Measurements from ENCODE around the gene ZNF311.
A peak's percentile ranks its signal among the peaks of the same experiment; 100 is the strongest.

Gene ZNF311

GRCh38 chr6:29005183-29005885, at the start of gene ZNF311:
TSS of gene ZNF311 (minus strand) at chr6:29005315. CDS start at chr6:29003954, 1,361 bp downstream.
- peak; percentile 65 for DNase-seq

- no peak for DNase-seq
Measured at GRCh38 chr6:29051680-29052079, 46.6 kb upstream of the ZNF311 start.

- DNase-seq, result no peak
Measured at GRCh38 chr6:29045075-29045474, 40.0 kb upstream of the ZNF311 start, which contains the start of gene OR2W1. TSS of gene OR2W1 (minus strand) at chr6:29045175. CDS start at chr6:29045175, 0 bp downstream.

- DNase-seq, result no peak
Measured at GRCh38 chr6:29035951-29036350, 30.8 kb upstream of the ZNF311 start.

GRCh38 chr6:29028821-29029220, 23.7 kb upstream of the ZNF311 start:
- DNase-seq, result no peak

- DNase-seq, result no peak
Measured at GRCh38 chr6:29025927-29026585, 20.9 kb upstream of the ZNF311 start.

GRCh38 chr6:29021434-29021833, 16.3 kb upstream of the ZNF311 start:
- DNase-seq, result no peak

- no peak for DNase-seq
Measured at GRCh38 chr6:29019629-29020028, 14.5 kb upstream of the ZNF311 start.

- no peak for DNase-seq
Measured at GRCh38 chr6:29017428-29017802, 12.3 kb upstream of the ZNF311 start.

- peak; percentile 76 for DNase-seq
Measured at GRCh38 chr6:29016559-29017427, 11.7 kb upstream of the ZNF311 start.

GRCh38 chr6:29014729-29015608, 9.9 kb upstream of the ZNF311 start:
- peak; percentile 13 for DNase-seq

- DNase-seq, result peak; percentile 64
Measured at GRCh38 chr6:29011276-29011734, 6.2 kb upstream of the ZNF311 start.

- no peak for DNase-seq
Measured at GRCh38 chr6:29009358-29009757, 4.2 kb upstream of the ZNF311 start.

GRCh38 chr6:29008089-29008488, 3.0 kb upstream of the ZNF311 start:
- no peak for DNase-seq

- peak; percentile 25 for DNase-seq
Measured at GRCh38 chr6:28996844-28997510, 8.1 kb downstream of the ZNF311 start.

- DNase-seq, result peak; percentile 18
Measured at GRCh38 chr6:28995093-28995650, 9.9 kb downstream of the ZNF311 start.

GRCh38 chr6:28988536-28989311, 16.4 kb downstream of the ZNF311 start:
- DNase-seq, result peak; percentile 56

- DNase-seq, result peak; percentile 97
Measured at GRCh38 chr6:28985462-28986164, 19.5 kb downstream of the ZNF311 start.

- DNase-seq, result no peak
Measured at GRCh38 chr6:28983838-28984237, 21.3 kb downstream of the ZNF311 start.
